Gastroesophageal sphincter (tissue), 2 donors: ENCODE measurements around the gene NEK9.
"Not testable (repeated sequence)": the region's sequence is repeated elsewhere in the genome, so short reads cannot be mapped to it uniquely, and the experiment has no call there.

ENCODE experiments used
- EP300 ChIP-seq: sonication (generic); formaldehyde crosslinking; IDR thresholded peaks from one replicate; pipeline ENCODE4 v1.6.1; 2017; ENCODE audit warnings: antibody characterized with exemption, mild to moderate bottlenecking
- POLR2AphosphoS5 ChIP-seq: sonication (generic); formaldehyde crosslinking; IDR thresholded peaks from one replicate; pipeline ENCODE4 v1.6.1; 2017; ENCODE audit warnings: antibody characterized with exemption

DNA sequence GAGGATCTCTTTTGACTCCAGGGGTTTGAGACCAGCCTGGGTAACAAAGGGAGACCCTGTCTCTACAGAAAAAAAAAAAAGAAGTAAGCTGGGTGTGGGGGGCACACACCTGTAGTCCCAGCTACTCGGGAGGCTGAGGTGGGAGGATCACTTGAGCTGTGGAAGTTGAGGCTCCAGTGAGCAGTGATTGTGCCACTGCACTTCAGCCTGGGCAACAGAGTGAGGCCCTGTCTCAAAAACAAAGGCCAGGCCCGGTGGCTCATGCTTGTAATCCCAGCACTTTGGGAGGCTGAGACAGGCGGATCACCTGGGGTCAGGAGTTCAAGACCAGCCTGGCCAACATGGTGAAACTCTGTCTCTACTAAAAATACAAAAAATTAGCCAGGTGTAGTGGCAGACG, 59.1 kb downstream of the NEK9 start:
- TF ChIP-seq EP300, POLR2AphosphoS5: not testable (repeated sequence)
